GM20431 (cell line): ENCODE measurements around the gene PTPDC1.

Source experiments
- in situ Hi-C: fragments of 300-500 bp; cut with MseI, MboI; formaldehyde crosslinking; loops from one replicate; pipeline ENCODE4 v1.15.0; 2020; ENCODE audit warnings: low sequenced_read_pairs; ENCODE audit not compliant: unreplicated experiment

The PTPDC1 gene

DNA sequence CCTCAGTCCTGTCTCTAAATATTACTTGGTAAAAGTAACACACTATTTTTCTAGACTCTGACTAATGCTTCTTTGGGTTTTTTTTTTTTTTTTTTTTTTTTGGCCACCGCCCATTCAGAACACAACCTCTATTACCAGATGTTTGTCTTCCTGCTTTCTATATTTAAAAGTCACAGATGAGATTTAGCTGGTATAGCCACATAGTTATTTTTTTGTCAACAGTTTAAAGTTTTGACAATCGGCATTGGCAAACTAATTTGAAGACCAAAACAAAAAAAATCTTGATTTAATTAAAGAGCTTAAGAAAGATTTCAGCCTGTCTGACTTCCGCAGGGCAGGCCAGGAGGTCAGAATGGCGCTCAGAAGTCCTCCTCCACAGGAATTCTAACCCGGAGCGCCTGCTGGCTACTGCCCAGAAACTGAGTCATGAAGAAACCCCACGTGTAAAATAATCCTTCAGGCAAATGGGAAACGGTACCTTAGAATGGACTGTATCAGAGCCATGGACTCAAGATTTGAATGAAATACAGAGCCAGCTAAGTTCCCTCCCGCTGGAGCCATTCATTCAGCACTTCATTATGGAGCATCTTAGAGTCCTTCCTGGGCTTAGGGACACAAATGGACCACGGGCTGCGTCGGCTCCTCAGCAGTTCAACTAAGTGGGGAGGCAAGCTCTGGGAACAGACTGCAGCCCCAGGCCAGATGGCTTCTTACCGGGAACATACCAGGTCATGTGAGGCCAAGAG, 55.6 kb downstream of the PTPDC1 start:
- in situ Hi-C loops, result no loop called here

DNA sequence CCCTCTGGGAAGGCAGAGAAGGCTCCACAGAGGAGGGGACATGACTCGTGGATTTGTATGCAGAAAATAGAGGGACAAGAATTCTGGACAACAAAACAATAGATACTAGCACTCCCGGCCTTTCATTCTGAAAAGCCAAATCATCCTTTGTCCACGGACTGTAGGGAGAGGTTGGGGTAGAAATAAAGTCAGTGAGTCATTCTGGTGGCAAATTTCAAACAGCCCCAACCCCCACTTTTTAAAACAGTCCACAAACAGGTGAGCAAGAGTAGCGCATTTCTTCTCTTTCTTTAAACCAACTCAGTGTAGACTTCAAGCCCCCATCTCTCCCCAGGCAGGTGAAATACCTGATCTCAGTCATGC, 56.1 kb downstream of the PTPDC1 start:
- in situ Hi-C loops, result no loop called here

DNA sequence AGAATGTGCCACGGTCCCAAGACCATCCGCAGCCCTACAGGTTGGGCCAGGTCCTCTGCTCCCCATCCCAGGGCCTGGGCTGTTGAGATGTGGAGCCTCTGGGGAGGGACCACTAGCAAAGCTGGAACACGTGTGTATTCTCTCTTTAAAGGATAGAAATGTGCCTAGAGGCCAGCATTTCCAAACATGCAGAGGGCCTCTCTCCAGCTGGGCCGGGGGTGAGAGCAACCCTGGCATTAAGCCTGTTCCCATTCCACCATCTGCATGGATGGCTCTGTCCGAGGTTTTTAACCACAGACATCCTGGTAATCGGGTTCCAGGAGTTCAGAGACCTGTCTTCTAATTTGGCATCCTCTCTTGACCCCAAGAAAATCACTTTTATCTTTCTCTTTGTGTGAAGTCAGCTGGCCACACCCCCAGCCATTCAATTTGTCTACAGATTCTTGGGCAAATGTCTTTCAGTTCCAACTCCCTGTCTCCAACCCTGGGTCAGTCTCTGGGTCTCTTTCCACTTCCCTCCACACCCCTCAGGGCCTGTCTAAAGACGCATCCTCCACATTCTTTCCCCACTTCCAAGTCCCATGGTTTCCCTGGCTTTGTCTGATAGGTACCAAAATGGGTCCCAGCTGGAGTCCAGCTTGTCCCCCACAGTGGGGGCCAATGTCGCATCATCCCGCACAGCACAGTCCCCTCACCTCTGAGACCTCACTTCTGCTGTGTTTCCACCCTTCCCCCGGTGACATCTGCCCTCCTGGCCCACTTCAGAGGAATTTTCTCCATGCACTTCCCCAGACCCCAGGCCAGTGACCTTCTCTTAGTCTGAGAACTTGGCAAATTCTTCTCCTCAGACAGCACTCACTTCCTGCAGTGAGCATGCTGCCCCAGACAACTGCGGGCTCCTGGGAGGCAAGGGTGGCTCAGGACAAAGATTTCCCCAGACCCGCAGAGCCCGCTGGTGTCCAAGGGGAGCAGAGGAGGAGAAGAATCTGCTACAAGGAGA, 56.8 kb downstream of the PTPDC1 start:
- in situ Hi-C loops, result no loop called here

DNA sequence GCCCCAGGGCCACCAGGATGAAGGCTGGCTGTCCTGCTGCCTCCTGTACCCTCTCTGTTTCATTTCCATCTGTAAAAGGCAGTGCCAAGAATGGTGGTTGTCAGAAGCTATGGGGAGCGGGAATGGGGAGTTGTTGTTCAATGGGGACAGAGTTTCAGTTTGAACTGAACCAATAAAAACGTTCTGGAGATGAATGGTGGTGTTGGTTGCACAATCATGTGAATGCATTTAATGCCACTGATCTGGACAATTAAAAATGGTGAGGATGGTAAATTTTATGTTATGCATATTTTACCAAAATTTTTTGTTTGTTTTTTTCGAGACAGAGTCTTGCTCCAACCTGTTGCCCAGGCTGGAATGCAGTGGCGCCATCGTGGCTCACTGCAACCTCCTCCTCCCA, 58.1 kb downstream of the PTPDC1 start:
- in situ Hi-C loops, result no loop called here

DNA sequence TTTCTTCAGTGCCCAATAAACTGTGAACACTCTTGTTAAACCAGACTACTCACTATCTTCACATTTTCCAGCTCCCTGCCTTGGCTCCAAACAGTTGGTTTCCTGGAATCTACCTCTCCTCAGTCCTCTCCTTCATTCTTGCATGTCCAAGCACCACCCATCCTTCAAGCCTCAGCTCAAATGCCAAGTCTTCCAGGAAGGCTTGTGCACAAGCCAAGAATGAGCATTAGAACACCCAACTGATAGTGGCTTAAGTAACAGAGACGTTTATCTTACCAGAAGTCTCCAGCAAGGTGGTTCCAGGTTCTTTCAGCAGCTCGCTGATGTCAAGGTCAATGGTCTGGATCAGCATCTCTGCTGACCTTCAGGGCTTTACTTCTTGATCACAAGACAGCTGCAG, 60.1 kb downstream of the PTPDC1 start:
- in situ Hi-C loops, result no loop called here

DNA sequence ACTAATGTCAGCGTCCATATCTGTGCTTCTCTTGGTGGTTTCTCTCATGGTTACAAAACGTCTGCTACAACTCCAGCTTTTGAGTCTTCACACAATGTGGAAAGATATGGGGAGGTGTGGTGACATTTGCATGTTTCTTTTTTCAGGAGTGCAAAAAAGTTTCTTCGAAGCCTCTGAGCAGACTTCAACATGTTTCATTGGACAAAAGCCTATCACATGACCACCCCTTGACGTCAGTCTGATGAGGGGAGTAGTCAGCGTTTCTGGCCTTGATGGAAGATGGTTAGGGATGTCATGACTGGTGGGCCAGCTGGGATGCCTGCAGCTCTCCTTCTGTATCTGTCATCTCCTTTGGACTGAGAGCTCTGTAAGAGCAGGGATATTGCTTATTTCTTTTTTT, 61.4 kb downstream of the PTPDC1 start:
- in situ Hi-C loops, result no loop called here

DNA sequence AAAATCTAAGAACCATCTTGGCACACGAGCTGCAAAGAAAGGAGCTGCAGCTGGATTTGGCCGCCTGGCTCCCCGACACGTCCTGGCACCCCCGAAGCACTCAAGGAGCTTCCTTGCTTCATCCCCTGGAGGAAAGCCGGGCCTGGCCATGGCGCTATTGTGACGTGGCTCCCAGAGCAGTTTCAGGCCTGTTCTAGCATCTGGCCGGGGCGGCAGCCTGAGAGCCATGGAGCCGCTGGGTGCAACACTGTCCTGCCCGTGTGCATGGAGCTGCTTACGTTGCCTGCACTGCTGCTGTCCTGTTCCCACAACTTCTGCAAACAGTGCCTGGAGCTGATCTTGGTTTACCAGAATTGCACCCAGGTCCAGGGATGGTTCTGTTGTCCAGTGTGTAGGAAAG, 63.5 kb downstream of the PTPDC1 start:
- in situ Hi-C loops, result no loop called here

DNA sequence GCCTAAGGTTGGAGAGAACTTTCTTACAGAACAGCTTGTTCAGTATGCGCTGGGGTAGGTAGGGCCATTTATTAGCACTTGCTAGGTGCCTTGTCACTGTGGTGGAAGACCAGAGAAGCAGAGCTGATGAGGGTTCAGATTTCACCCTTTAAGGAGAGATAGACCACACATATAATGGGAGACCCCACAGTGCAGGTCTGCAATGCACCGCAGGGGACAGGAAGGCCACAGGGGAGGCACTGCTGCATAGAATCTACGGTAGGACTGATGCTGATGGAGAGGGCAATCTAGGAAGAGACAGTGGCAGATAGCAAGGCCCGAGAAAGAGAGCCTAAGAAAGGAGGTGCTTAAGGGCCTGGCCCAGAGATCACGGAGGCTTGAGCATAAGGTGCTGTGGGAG, 64.2 kb downstream of the PTPDC1 start:
- in situ Hi-C loops, result no loop called here

DNA sequence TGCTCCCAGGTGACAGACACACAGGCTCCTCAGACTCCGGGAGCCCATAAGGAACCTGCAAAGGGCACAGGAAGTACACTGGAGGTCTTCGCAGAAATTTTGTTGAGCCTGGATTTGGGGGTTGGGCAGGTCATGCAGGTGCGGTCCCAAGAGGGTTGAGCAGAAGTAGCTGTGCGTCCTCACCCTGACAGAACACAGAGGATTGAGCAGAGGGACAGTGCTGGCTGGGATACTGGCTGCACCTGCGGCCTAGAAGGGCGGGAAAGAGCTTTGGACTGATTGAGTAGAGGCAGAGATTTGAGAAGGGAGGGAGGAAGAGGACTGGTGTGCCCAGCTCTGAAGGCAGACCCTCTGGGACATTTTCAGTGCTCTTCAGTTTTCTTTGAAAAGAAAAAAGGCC, 65.4 kb downstream of the PTPDC1 start:
- in situ Hi-C loops, result no loop called here

DNA sequence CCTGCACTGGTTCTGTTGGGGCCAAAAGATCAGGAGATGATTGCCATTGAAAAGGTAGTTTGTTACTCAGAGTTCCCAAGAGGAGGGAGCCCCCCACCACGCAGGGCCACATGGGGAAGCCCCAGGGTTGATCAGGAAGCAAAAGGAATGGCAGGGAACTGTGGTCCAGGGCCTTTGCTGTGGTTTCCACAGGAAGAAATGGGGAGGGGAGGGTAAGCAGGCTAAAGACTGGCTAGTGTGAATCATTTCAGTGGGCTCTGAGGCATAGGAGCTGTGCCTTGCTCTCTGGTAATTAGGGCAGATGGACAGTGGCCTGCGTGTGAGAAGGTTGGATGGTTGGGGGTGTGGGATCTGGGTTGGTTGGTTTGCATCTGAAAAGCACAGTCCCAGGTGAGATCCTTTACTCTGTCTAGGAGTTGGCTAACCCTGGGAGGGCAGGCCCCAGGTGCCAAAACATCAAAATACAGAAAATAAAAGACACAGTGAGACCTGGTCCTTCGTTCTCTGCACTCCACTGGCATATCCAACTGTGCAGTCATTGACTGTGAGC, 66.1 kb downstream of the PTPDC1 start:
- in situ Hi-C loops, result no loop called here

DNA sequence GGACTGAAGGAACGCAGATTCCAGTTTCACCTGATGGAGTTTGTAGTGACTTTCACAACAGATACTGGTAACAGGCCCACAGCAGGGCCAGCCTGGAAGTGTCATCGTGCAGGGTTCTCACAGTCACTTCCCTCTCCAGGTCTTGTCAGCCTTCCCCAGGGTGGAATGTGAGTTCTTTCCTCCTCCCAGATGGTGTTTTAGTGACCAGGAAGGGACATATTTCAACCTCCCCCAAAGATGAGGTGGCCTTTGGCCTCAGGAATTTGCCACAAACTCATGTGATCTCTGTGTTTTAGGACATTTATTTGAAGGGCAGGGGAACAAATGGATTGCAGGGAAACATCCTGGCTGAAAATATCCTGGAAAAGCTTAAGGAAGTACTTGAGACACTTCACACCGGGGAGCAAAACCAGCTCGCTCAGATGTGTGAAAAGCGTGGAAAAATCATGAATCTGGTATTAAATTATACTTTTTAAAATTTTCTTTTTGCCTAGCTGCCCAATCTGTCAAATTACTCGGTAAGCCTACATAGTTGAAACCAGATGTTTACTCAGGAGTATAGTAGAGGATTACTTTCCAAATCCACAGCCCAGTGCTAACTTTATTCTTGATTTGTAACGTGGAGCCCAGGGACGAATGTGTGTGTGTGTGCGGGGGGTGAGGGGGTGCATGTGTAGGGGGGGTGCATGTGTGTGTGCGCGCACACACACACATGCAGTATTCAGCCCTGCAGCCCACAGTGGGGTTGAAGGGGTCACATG, 66.8 kb downstream of the PTPDC1 start:
- in situ Hi-C loops, result no loop called here

DNA sequence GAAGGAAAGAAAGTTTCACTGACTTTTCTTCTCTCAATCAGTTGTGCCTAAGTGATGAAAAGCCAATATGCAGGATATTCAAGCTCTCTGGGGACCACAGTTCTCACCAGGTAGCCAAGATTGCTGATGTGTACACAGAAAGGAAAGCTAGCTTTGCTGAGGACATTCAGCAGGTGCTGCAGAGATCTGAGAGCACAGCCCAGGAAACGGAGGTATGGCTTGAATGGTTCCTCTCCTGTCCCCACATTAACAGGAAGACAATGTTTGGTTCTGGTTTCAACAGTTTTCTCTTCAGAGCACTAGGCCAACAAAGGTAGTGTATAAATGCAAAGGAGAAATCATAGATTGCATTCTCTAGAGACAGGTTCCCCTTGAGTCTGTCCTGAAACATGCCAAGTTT, 69.6 kb downstream of the PTPDC1 start:
- in situ Hi-C loops, result no loop called here

DNA sequence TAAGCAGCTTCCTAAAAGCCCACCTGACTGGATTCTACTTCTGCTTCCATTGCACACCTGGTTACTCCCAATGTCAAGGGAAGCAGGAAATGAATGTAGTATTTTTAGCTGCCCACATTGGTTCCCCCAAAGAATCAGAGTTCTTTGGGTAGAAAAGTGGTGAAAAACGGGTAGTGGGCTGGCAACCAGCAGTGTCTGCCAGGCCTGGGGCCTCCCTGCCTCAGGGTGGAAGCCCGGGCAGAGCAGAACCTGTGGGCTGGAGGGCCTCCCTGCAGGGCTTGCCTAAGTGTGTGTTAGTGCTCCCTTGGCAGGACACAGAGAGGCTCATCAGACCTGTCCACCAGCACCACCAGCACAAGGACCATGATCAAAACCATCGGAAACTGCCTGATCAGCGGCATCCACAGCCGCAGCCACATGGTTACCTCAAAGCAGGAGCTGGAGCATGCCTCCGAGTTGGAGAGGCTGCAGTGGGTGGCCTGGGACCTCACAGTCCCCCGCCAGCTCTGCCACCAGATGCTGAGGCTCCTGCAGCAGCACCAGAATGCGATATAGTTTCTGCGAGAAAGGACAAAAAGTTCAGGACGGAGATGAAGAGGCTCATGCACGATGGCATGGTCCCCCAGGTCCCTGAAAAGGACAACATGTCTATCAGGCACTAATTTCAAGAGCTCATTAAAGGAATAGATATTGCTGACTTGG, 72.2 kb downstream of the PTPDC1 start:
- in situ Hi-C loops, result no loop called here

DNA sequence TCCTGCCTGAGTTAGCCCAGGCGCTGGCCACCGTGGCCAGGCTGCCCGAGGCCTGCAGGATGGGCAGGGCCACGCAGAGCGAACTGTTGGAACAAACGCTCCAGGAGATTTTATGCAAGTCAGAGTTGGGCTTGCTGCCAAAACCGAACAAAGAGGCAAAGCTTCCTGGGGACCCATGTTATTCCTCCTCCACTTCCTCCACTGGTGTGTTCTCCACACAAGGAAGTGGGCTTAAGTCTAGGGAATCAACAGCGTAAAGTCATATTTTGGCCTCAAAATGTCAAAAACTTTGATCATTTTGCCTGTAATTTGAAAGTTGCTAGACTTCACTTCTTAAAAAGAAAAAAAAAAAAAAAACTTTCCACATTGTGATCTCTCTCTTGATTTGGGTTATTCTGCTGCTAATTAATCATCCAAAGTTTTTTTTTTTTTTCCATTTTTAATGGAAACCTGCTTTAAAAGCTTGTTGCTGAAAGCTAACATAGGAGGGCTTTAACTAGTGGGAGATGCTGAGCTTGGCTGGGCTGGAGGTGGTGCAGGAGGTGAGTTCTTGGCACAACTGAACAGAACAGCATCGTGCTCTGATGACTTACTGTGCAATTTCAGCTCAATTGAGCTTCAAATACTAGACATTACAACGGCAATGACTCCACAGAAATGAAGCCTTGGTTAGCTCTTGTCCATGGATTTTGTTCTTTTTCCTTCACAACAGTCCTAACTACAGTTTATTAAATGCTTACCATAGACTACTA, 73.0 kb downstream of the PTPDC1 start:
- in situ Hi-C loops, result no loop called here
